ENCODE results near the gene NDUFS5. TPM values are rescaled to one million over a fixed set of nuclear protein-coding genes. Genes with fewer than 3 reads are reported as not detected.

NDUFS5 gene
- 218 TPM for total RNA-seq

DNA sequence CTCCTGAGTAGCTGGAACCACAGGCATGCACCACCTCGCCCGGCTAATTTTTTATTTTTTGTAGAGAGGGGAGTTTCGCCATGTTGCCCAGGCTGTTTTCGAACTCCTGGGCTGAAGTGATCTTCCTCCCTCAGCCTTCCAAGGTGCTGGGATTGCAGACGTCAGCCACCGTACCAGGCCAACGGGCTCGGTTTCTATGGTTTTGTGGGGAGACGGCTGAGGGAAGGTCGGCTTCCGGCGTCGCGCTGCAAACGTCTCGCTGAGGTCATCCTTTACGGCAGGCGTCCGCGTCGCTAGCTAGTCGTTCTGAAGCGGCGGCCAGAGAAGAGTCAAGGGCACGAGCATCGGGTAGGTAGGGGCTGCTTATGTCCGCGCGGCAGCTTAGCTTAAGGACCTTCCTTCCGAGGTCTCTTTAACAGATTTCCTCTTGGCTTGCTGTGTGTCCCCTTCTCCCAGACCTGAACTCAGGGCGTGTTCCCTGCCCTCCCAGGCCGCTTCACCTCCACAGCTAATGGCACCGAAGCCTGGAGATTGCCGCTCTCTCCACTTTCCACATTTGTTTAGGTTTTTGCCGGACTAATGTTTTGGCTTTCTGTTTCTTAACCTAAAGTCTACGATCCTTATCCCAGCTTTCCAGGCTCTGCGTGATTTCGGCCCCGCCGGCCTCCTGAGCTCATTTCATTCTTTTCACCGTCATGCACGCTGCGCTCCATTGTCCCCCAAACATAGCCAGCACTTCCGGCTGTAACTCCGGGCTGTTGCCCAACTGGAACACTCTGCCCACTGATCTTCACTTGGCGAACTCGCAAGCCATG, at the start of gene NDUFS5:
NDUFS5 (plus strand) TSS at position 300 of the 815 bp plus-strand sequence. CDS start 2,375 bp downstream, outside the sequence.

DNA sequence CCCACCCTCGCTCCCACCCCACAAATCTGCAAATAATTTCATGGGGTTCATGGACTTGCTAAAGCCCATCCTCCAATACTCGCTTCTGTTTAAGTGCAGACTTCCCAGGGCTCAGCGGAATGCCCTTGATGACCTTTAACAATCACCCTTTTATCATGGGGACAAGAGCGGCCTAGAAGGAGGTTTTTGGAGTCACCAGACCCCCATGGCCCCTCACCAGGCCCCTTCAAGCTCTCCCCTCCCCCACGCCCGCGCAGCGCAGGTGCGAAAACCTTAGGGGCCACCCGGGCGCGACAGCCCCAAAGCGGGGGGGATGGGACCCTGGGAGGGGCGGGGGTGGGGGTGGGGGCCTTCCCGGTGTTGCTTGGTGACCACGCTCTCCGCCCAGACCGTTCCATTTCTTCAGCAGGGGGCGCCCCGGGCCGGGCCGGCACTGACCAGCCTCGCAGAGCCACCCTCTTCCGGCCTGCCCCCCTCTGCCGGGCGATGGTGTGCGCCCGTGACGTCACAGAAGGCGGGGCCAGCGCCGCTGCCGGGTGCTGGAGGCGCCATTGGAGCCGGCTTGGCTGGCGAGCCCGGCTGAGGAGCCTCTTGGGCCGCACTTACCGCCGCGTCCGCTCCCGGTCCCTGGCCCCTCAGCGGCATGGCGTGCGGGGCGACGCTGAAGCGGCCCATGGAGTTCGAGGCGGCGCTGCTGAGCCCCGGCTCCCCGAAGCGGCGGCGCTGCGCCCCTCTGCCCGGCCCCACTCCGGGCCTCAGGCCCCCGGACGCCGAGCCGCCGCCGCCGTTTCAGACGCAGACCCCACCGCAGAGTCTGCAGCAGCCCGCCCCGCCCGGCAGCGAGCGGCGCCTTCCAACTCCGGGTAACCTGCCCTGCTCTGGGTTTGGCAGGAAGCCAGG, 35.2 kb upstream of the NDUFS5 start, which contains the start of gene AKIRIN1:
AKIRIN1 (plus strand) TSS at position 539 of the 900 bp plus-strand sequence; CDS start at position 644, 105 bp downstream.

Other genes starting within 250 kb of the NDUFS5 start
- gene RRAGC, start 166.6 kb upstream of the NDUFS5 start, total RNA-seq = 19.7 TPM
- 1.9 TPM for gene MYCBP, start 153.0 kb upstream of the NDUFS5 start, total RNA-seq
- not detected for gene GJA9, start 144.8 kb upstream of the NDUFS5 start, total RNA-seq
- gene RHBDL2, start 84.5 kb upstream of the NDUFS5 start, total RNA-seq = not detected
- gene AKIRIN1, start 35.1 kb upstream of the NDUFS5 start, total RNA-seq = 32.9 TPM
- 906 TPM for gene MACF1, start 178.3 kb downstream of the NDUFS5 start, total RNA-seq

Data from parietal lobe (tissue), 1 donor.